ENCODE measurements around the gene TSC2. TPM values are rescaled to one million over a fixed set of nuclear protein-coding genes. Genes with fewer than 3 reads are reported as not detected.

The TSC2 gene
- total RNA-seq, 2 experiments from 2014 or later, result 57.2 to 152 TPM

DNA sequence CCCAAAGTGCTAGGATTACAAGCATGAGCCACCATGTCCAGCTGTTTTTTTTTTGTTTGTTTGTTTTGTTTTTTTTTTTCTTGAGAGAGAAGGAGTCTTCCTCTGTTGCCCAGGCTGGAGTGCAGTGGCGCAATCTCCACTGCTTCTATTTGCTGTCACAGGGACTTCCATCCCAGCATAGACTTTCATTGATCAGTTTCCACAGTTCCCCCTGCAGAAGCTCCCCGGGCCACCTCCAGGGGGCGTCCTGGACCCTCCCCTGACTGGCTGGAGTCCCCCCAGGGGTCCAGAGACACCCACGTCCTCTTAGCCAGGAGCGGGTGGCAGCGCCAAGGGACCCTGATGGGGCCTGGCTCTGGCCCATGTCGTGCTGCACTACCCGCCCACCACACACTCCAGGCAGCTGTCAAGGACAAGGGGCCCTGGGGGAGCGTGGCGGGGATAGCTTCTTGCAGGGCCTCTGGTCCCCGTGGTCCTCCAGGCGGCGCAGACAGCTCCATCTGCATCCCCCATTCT lies 31.3 kb upstream of the TSC2 start:
- Histone ChIP-seq H3K4me3 (ENCODE audit: low read depth, low read length, poor library complexity, severe bottlenecking) (no peak overlapping the region), H3K79me2 (ENCODE audit: insufficient read depth, low read depth, low read length) (no peaks in the 10 kb centered on the region), H3K27ac (ENCODE audit: low read depth, low read length, poor library complexity, severe bottlenecking) (no peak overlapping the region), H3K4me1 (ENCODE audit: insufficient read depth, low read length, poor library complexity, severe bottlenecking) (no peaks in the 10 kb centered on the region), H3K4me2 (ENCODE audit: low read length) (no peak overlapping the region), H2AFZ (ENCODE audit: low read length) (no peak overlapping the region), H3K9me3 (ENCODE audit: low read length) (no peaks in the 10 kb centered on the region), H3K36me3 (ENCODE audit: insufficient read depth, low read length) (no peaks in the 10 kb centered on the region), H3K9me2 (ENCODE audit: insufficient read depth, low read length) (no peaks in the 10 kb centered on the region), H4K20me1 (ENCODE audit: insufficient read depth, low read length) (no peaks in the 10 kb centered on the region)
- peak; percentile 29 for DNase-seq (ENCODE audit: low spot score)
- no TSS peak for BruUV-seq (replicated peaks)
- ChIA-PET CTCF (ENCODE audit: unreplicated experiment) (no interaction called here), POLR2A (interaction anchor here (0.6 kb wide), 2 partner anchors 41 to 198 kb away, joined by 3 read pairs; partner anchors contain the start of gene PGP)
- intact Hi-C loops (cut with micrococcal nuclease; ENCODE audit: unreplicated experiment), result no loop called here
- TF ChIP-seq EZH2phosphoT487 (IDR thresholded peaks at IDR 0.05; ENCODE audit: borderline replicate concordance, low read depth, low read length), result no peak
- TF ChIP-seq, protein P1, sequence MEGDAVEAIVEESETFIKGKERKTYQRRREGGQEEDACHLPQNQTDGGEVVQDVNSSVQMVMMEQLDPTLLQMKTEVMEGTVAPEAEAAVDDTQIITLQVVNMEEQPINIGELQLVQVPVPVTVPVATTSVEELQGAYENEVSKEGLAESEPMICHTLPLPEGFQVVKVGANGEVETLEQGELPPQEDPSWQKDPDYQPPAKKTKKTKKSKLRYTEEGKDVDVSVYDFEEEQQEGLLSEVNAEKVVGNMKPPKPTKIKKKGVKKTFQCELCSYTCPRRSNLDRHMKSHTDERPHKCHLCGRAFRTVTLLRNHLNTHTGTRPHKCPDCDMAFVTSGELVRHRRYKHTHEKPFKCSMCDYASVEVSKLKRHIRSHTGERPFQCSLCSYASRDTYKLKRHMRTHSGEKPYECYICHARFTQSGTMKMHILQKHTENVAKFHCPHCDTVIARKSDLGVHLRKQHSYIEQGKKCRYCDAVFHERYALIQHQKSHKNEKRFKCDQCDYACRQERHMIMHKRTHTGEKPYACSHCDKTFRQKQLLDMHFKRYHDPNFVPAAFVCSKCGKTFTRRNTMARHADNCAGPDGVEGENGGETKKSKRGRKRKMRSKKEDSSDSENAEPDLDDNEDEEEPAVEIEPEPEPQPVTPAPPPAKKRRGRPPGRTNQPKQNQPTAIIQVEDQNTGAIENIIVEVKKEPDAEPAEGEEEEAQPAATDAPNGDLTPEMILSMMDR (conservative IDR thresholded peaks at IDR 0.05; ENCODE audit: low read length), result peak; percentile 76

DNA sequence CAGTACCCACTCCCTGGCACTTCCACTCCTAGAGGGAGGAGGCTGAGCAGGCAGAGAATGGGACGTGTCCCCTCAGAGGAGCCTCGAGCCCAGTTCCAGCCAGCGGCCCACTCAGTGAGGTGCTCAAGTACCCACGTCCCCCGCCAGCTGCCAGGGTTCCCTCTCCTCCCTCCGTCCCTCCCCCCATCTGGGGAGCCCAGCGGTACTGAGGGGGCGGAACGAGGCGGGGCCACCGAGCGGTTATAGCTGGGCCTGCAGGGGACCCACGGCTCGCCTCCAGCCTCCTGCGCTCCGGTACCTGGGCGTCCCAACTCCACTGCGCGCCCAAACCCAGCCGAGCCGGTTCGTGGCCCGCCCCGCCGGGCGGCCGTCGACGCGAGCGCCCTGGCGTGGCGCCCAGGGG lies 28.3 kb upstream of the TSC2 start, which contains the start of gene NPW:
TSS of gene NPW (plus strand) at position 268 of the 403 bp plus-strand sequence.
- H3K27ac ChIP-seq (ENCODE audit: low read depth, low read length, poor library complexity, severe bottlenecking), result no peak within 1 kb of the TSS
- CTCF ChIA-PET (ENCODE audit: unreplicated experiment), result no interaction called here
- peaks cover 13% of the 10 kb centered on the region for H3K4me1 ChIP-seq (ENCODE audit: insufficient read depth, low read length, poor library complexity, severe bottlenecking)
- H3K4me3 ChIP-seq (ENCODE audit: low read depth, low read length, poor library complexity, severe bottlenecking), result no peak within 1 kb of the TSS
- no peaks in the 10 kb centered on the region for H3K9me2 ChIP-seq (ENCODE audit: insufficient read depth, low read length)
- intact Hi-C loops (cut with micrococcal nuclease; ENCODE audit: unreplicated experiment), result no loop called here
- H2AFZ ChIP-seq (ENCODE audit: low read length), result no peak within 1 kb of the TSS
- H3K79me2 ChIP-seq (ENCODE audit: insufficient read depth, low read depth, low read length), result no peaks in the 10 kb centered on the region
- POLR2A ChIA-PET, result no interaction called here
- H4K20me1 ChIP-seq (ENCODE audit: insufficient read depth, low read length), result no peaks in the 10 kb centered on the region
- H3K4me2 ChIP-seq (ENCODE audit: low read length), result no peak within 1 kb of the TSS; the same call in 1 of the 2 replicates
- H3K9me3 ChIP-seq (ENCODE audit: low read length), result no peaks in the 10 kb centered on the region
- TF ChIP-seq EZH2phosphoT487 (IDR thresholded peaks at IDR 0.05; ENCODE audit: borderline replicate concordance, low read depth, low read length), result no peak
- peak; percentile 16 for DNase-seq (ENCODE audit: low spot score)
- H3K36me3 ChIP-seq (ENCODE audit: insufficient read depth, low read length), result no peaks in the 10 kb centered on the region
- no TSS peak for BruUV-seq (replicated peaks)

DNA sequence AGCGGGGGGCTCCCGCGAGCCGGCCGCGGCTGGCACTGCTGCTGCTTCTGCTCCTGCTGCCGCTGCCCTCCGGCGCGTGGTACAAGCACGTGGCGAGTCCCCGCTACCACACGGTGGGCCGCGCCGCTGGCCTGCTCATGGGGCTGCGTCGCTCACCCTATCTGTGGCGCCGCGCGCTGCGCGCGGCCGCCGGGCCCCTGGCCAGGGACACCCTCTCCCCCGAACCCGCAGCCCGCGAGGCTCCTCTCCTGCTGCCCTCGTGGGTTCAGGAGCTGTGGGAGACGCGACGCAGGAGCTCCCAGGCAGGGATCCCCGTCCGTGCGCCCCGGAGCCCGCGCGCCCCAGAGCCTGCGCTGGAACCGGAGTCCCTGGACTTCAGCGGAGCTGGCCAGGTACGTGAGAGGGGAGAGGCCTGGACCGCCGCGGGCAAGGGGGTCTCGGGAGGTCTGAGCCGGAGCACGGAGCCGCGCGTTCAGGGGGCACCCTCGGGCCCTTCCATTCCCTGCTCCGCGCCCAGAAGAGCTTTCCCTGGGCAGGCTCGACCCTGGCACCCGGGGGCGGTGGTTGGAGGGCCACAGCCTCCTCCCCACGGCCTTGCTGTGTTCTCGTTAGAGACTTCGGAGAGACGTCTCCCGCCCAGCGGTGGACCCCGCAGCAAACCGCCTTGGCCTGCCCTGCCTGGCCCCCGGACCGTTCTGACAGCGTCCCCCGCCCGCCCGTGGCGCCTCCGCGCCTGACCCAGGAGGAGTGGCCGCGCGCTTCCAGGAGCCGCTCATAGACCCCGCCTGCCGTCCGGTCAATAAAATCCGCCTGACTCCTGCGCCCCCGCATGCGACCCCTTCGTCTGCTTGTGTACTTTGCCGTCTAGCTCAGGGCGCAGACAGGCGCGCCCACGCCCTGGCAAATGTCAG lies 27.6 kb upstream of the TSC2 start:
- H3K79me2 ChIP-seq (ENCODE audit: insufficient read depth, low read depth, low read length), result no peaks in the 10 kb centered on the region
- no peak overlapping the region for H3K4me3 ChIP-seq (ENCODE audit: low read depth, low read length, poor library complexity, severe bottlenecking)
- no TSS peak for BruUV-seq (replicated peaks)
- peaks cover 13% of the 10 kb centered on the region for H3K4me1 ChIP-seq (ENCODE audit: insufficient read depth, low read length, poor library complexity, severe bottlenecking)
- H3K27ac ChIP-seq (ENCODE audit: low read depth, low read length, poor library complexity, severe bottlenecking), result no peak overlapping the region
- no peaks in the 10 kb centered on the region for H3K9me2 ChIP-seq (ENCODE audit: insufficient read depth, low read length)
- ChIA-PET POLR2A (no interaction called here), CTCF (ENCODE audit: unreplicated experiment) (no interaction called here)
- no peak overlapping the region for H2AFZ ChIP-seq (ENCODE audit: low read length)
- intact Hi-C loops (cut with micrococcal nuclease; ENCODE audit: unreplicated experiment), result no loop called here
- H3K4me2 ChIP-seq (ENCODE audit: low read length), result no peak overlapping the region; the same call in 1 of the 2 replicates
- no peaks in the 10 kb centered on the region for H4K20me1 ChIP-seq (ENCODE audit: insufficient read depth, low read length)
- H3K9me3 ChIP-seq (ENCODE audit: low read length), result no peaks in the 10 kb centered on the region
- no peak for DNase-seq (ENCODE audit: low spot score)
- H3K36me3 ChIP-seq (ENCODE audit: insufficient read depth, low read length), result no peaks in the 10 kb centered on the region
- no peak for TF ChIP-seq EZH2phosphoT487 (IDR thresholded peaks at IDR 0.05; ENCODE audit: borderline replicate concordance, low read depth, low read length)
- TF ChIP-seq, protein P1 (conservative IDR thresholded peaks at IDR 0.05; ENCODE audit: low read length), result no peak
